GM23338 (cell line): ENCODE data around the gene C4BPB. TPM values are rescaled to one million over a fixed set of nuclear protein-coding genes. Genes with fewer than 3 reads are reported as not detected.

Experiments used
- polyA plus RNA-seq: library from polyadenylated mRNA; unstranded; fragments of >200 nt; fragmentation: Nextera tagmentation; extraction: Ambion mirVana; gene quantifications from 2 replicates; pipeline ENCODE4 v1.2.1, GENCODE V29; 2016
- total RNA-seq: library from RNA; depleted of rRNA; stranded (reverse); fragments of >200 nt; shearing (Covaris generic); gene quantifications from 2 replicates; pipeline ENCODE4 v1.2.3, GENCODE V29; 2014; rRNA removed
- TF ChIP-seq, protein P1 (sequence below): fragments of 250-450 bp; sonication (Bioruptor Pico); IDR thresholded peaks from 2 replicates; pipeline ENCODE4 v1.5.0; 2020; ENCODE audit warnings: mild to moderate bottlenecking, moderate library complexity

The C4BPB gene
- total and polyA plus RNA-seq, 2 experiments from 2014 or later: not detected

DNA sequence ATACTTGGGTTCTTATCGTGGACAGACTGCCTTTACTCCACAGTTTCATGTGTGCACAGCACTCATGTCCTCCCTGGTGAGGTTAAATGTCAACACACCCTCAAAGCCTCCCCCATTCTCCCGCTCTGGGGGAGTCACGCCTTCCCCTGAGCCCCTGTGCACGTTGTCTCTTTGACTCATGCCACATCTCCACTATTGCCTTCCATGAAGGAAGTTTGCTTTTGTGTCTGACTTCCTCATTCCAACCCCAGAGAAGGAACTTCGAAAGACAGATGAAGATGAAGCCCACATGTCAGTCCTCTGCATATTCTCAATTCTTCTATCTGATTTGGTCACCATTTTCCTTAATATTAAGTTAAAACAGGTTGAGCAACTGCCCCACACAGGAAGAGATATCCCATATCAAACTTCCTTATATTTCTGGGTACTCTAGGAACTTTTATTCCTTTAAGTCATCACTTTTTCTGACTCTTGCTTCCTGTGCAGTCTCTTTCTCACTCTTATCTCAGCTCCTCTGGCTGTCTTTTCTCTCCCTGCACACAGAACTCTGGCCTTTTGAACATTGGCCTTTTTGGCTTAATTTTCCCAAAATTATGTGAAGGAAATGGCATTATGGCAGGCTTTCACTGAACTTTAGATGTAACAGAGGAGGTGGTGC is 56.9 kb downstream of the C4BPB start (continued):
- TF ChIP-seq, protein P1, sequence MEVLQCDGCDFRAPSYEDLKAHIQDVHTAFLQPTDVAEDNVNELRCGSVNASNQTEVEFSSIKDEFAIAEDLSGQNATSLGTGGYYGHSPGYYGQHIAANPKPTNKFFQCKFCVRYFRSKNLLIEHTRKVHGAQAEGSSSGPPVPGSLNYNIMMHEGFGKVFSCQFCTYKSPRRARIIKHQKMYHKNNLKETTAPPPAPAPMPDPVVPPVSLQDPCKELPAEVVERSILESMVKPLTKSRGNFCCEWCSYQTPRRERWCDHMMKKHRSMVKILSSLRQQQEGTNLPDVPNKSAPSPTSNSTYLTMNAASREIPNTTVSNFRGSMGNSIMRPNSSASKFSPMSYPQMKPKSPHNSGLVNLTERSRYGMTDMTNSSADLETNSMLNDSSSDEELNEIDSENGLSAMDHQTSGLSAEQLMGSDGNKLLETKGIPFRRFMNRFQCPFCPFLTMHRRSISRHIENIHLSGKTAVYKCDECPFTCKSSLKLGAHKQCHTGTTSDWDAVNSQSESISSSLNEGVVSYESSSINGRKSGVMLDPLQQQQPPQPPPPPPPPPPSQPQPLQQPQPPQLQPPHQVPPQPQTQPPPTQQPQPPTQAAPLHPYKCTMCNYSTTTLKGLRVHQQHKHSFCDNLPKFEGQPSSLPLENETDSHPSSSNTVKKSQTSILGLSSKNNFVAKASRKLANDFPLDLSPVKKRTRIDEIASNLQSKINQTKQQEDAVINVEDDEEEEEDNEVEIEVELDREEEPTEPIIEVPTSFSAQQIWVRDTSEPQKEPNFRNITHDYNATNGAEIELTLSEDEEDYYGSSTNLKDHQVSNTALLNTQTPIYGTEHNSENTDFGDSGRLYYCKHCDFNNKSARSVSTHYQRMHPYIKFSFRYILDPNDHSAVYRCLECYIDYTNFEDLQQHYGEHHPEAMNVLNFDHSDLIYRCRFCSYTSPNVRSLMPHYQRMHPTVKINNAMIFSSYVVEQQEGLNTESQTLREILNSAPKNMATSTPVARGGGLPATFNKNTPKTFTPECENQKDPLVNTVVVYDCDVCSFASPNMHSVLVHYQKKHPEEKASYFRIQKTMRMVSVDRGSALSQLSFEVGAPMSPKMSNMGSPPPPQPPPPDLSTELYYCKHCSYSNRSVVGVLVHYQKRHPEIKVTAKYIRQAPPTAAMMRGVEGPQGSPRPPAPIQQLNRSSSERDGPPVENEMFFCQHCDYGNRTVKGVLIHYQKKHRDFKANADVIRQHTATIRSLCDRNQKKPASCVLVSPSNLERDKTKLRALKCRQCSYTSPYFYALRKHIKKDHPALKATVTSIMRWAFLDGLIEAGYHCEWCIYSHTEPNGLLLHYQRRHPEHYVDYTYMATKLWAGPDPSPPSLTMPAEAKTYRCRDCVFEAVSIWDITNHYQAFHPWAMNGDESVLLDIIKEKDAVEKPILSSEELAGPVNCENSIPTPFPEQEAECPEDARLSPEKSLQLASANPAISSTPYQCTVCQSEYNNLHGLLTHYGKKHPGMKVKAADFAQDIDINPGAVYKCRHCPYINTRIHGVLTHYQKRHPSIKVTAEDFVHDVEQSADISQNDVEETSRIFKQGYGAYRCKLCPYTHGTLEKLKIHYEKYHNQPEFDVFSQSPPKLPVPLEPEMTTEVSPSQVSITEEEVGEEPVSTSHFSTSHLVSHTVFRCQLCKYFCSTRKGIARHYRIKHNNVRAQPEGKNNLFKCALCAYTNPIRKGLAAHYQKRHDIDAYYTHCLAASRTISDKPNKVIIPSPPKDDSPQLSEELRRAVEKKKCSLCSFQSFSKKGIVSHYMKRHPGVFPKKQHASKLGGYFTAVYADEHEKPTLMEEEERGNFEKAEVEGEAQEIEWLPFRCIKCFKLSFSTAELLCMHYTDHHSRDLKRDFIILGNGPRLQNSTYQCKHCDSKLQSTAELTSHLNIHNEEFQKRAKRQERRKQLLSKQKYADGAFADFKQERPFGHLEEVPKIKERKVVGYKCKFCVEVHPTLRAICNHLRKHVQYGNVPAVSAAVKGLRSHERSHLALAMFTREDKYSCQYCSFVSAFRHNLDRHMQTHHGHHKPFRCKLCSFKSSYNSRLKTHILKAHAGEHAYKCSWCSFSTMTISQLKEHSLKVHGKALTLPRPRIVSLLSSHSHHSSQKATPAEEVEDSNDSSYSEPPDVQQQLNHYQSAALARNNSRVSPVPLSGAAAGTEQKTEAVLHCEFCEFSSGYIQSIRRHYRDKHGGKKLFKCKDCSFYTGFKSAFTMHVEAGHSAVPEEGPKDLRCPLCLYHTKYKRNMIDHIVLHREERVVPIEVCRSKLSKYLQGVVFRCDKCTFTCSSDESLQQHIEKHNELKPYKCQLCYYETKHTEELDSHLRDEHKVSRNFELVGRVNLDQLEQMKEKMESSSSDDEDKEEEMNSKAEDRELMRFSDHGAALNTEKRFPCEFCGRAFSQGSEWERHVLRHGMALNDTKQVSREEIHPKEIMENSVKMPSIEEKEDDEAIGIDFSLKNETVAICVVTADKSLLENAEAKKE: no peak

Other genes with a start within 250 kb of the C4BPB start
- not detected in 2 replicates for gene IL20, start 223.2 kb upstream of the C4BPB start, total RNA-seq
- not detected in 2 replicates for gene IL20, start 223.2 kb upstream of the C4BPB start, polyA plus RNA-seq
- not detected in 2 replicates for gene IL24, start 191.4 kb upstream of the C4BPB start, total RNA-seq
- gene IL24, start 191.4 kb upstream of the C4BPB start, polyA plus RNA-seq: not detected in 2 replicates
- gene FCMR, start 166.9 kb upstream of the C4BPB start, total RNA-seq: not detected in 2 replicates
- 0.43 and 0.84 TPM in 2 replicates for gene FCMR, start 166.9 kb upstream of the C4BPB start, polyA plus RNA-seq
- gene PIGR, start 142.4 kb upstream of the C4BPB start, total RNA-seq: not detected in 2 replicates
- not detected in 2 replicates for gene PIGR, start 142.4 kb upstream of the C4BPB start, polyA plus RNA-seq
- gene FCAMR, start 118.4 kb upstream of the C4BPB start, total RNA-seq: not detected in 2 replicates
- gene FCAMR, start 118.4 kb upstream of the C4BPB start, polyA plus RNA-seq: not detected in 2 replicates
- 4.0 and 5.3 TPM in 2 replicates for gene C1orf116, start 56.1 kb upstream of the C4BPB start, total RNA-seq
- gene C1orf116, start 56.1 kb upstream of the C4BPB start, polyA plus RNA-seq: 2.2 and 2.3 TPM in 2 replicates
- 19.7 and 21.9 TPM in 2 replicates for gene YOD1, start 37.7 kb upstream of the C4BPB start, total RNA-seq
- 3.9 and 4.6 TPM in 2 replicates for gene YOD1, start 37.7 kb upstream of the C4BPB start, polyA plus RNA-seq
- gene PFKFB2, start 35.6 kb upstream of the C4BPB start, total RNA-seq: 10.1 and 14.8 TPM in 2 replicates
- gene PFKFB2, start 35.6 kb upstream of the C4BPB start, polyA plus RNA-seq: 3.8 and 4.9 TPM in 2 replicates
- not detected in 2 replicates for gene C4BPA, start 15.4 kb downstream of the C4BPB start, total RNA-seq
- not detected in 2 replicates for gene C4BPA, start 15.4 kb downstream of the C4BPB start, polyA plus RNA-seq
- gene CD55, start 232.8 kb downstream of the C4BPB start, total RNA-seq: 17.6 and 18.5 TPM in 2 replicates
- gene CD55, start 232.8 kb downstream of the C4BPB start, polyA plus RNA-seq: 13.6 and 16.7 TPM in 2 replicates